Measurements from ENCODE around the gene ATP6V1A. TPM values are rescaled to one million over a fixed set of nuclear protein-coding genes. Genes with fewer than 3 reads are reported as not detected.
"Not testable (repeated sequence)": the region's sequence is repeated elsewhere in the genome, so short reads cannot be mapped to it uniquely, and the experiment has no call there.

Gene ATP6V1A
- total RNA-seq, 1 donor from 2014 or later = 63.1 TPM

DNA sequence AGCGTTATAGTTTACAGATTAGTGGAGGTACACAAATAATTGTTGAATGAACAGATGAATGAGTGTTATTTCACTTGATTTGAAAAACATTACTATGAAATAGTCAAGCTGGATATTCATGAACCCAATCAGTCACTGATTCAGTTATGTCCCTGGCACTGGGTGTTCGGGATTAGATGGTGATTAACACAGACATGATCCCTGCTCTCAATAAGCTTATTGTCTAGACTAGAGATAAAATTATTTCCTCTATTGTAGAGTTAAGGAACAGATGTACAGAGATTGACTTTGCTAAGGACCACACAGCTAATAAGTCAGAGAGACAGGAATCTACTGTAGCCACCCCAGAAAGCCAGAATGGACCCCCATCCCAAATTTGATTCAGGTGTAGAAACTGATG lies 92.7 kb downstream of the ATP6V1A start:
- Mint-ChIP-seq H3K27me3 (ENCODE audit: low read depth) (no peaks in the 10 kb centered on the region), H3K9me3 (ENCODE audit: low read depth) (no peaks in the 10 kb centered on the region)
- TF ChIP-seq, protein P1, sequence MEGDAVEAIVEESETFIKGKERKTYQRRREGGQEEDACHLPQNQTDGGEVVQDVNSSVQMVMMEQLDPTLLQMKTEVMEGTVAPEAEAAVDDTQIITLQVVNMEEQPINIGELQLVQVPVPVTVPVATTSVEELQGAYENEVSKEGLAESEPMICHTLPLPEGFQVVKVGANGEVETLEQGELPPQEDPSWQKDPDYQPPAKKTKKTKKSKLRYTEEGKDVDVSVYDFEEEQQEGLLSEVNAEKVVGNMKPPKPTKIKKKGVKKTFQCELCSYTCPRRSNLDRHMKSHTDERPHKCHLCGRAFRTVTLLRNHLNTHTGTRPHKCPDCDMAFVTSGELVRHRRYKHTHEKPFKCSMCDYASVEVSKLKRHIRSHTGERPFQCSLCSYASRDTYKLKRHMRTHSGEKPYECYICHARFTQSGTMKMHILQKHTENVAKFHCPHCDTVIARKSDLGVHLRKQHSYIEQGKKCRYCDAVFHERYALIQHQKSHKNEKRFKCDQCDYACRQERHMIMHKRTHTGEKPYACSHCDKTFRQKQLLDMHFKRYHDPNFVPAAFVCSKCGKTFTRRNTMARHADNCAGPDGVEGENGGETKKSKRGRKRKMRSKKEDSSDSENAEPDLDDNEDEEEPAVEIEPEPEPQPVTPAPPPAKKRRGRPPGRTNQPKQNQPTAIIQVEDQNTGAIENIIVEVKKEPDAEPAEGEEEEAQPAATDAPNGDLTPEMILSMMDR (IDR thresholded peaks at IDR 0.05) = no peak

DNA sequence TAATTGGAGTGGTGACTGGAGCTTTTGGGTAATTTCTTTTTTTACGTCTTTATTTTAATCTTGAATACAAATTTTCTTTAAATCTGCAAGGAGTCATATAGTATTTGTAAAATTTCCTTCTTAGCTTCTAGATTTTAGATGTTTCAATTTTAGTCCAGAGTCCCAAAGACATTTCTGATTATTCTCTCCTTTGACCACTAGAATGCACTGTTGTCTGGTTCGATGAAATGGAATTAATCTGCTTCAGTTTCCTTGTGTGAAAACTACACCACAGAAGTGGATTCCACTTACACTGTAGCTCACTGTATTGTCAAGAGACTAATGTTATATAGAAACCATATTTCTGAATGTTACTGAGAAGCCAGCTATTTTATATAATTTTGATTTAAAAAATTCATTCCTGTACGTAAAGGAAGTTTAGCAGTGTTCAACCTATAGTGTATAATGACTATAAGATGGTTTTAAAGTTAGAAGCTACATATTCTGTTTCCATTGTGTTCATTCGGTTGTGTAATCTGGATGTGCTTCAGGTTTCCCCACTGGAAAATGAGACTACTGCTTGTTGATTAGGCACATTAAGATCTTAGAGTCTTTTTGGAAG lies 97.9 kb downstream of the ATP6V1A start:
- no peak overlapping the region for H3K27ac Mint-ChIP-seq (ENCODE audit: unreplicated experiment)
- no peaks in the 10 kb centered on the region for H3K9me3 Mint-ChIP-seq (ENCODE audit: low read depth)
- no peak overlapping the region for H3K4me3 Mint-ChIP-seq (ENCODE audit: unreplicated experiment)
- no peaks in the 10 kb centered on the region for H3K27me3 Mint-ChIP-seq (ENCODE audit: low read depth)
- H3K4me1 Mint-ChIP-seq (ENCODE audit: low read depth) = peaks cover 4% of the 10 kb centered on the region
- DNase-seq (ENCODE audit: low spot score) = no peak
- TF ChIP-seq, protein P1 (IDR thresholded peaks at IDR 0.05) = peak; percentile 87
- H3K36me3 Mint-ChIP-seq (ENCODE audit: low read depth) = no peaks in the 10 kb centered on the region

More for the DNA sequence above, 92.7 kb downstream of the ATP6V1A start:
- Mint-ChIP-seq H3K36me3 (ENCODE audit: low read depth) (no peaks in the 10 kb centered on the region), H3K4me1 (ENCODE audit: low read depth) (peaks cover 9% of the 10 kb centered on the region), H3K27ac (ENCODE audit: unreplicated experiment) (no peak overlapping the region), H3K4me3 (ENCODE audit: unreplicated experiment) (peak overlapping the region; percentile 80)
- no peak for DNase-seq (ENCODE audit: low spot score)

DNA sequence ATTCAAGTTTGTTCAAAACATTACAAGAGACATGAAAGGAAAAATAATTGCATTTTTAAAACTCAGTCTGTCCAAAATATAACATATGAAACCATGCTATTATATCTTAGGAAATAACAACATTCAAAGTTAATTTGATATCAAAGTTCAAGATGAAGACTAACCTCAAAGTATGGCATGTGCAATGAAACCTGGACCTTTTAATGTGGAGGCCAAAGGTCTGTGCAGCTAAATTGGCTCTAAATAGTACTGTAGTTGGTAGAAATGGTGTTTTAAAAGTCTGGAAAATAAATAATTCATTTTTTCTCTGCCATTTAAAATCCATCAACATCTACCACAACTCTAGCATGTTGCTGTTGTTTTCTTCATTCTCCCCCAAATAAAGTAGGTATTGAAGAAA lies 100.4 kb downstream of the ATP6V1A start:
- H3K27me3 Mint-ChIP-seq (ENCODE audit: low read depth) = no peaks in the 10 kb centered on the region
- peaks cover 4% of the 10 kb centered on the region for H3K4me1 Mint-ChIP-seq (ENCODE audit: low read depth)
- no peaks in the 10 kb centered on the region for H3K36me3 Mint-ChIP-seq (ENCODE audit: low read depth)
- no peak overlapping the region for H3K27ac Mint-ChIP-seq (ENCODE audit: unreplicated experiment)
- DNase-seq (ENCODE audit: low spot score) = no peak
- TF ChIP-seq, protein P1 (IDR thresholded peaks at IDR 0.05) = no peak
- H3K4me3 Mint-ChIP-seq (ENCODE audit: unreplicated experiment) = no peak overlapping the region
- H3K9me3 Mint-ChIP-seq (ENCODE audit: low read depth) = no peaks in the 10 kb centered on the region

DNA sequence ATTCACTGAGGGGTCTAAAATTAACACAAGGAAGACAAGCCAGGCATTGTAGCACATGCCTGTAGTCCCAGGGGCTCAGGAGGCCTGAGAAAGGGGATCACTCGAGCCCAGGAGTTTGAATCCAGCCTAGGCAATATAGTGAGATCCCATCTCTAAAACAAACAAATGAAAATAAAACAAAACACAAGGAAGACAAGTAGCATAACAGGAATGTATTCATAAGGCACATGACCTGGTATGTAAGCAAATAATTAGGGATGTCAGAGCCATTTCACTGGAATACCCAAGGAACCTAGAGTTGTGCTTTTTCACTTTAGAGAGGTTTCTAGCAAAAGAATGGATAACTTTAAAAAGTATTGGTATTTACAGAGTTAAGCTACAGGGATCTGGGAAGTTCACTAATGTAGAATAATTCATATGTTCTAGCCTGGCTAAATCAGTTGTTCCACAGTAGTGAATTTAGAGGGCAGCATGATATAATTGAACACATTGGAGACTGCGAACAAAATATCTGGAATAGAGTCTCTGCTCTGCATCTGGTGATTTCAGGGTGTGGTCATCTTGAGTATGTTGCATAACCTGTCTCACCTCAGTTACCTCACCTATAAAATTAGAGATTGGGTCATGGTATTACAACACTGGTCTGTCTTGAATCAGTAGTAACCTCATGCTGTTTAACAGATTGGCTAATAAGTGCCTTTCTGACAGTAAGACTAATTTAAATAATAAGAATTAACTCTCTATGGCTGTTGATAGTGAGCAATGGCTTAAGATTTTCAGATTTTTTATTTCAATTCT lies 101.0 kb downstream of the ATP6V1A start:
- peaks cover 4% of the 10 kb centered on the region for H3K4me1 Mint-ChIP-seq (ENCODE audit: low read depth)
- no peaks in the 10 kb centered on the region for H3K9me3 Mint-ChIP-seq (ENCODE audit: low read depth)
- no peaks in the 10 kb centered on the region for H3K36me3 Mint-ChIP-seq (ENCODE audit: low read depth)
- no peaks in the 10 kb centered on the region for H3K27me3 Mint-ChIP-seq (ENCODE audit: low read depth)
- no peak overlapping the region for H3K27ac Mint-ChIP-seq (ENCODE audit: unreplicated experiment)
- no peak for DNase-seq (ENCODE audit: low spot score)
- TF ChIP-seq, protein P1 (IDR thresholded peaks at IDR 0.05) = no peak
- no peak overlapping the region for H3K4me3 Mint-ChIP-seq (ENCODE audit: unreplicated experiment)

DNA sequence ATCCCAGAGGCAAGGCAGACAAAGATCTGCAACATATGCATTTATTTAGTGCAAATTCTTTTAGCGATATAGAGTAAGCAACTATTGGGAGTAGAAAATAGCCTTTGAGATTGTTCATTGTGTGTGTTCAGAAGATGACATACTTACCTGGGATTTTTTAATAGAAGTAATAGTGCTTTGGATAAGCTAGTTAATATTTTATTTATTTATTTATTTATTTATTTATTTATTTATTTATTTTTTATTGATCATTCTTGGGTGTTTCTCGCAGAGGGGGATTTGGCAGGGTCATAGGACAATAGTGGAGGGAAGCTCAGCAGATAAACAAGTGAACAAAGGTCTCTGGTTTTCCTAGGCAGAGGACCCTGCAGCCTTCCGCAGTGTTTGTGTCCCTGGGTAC lies 102.2 kb downstream of the ATP6V1A start:
- H3K4me1 Mint-ChIP-seq (ENCODE audit: low read depth); H3K27me3 Mint-ChIP-seq (ENCODE audit: low read depth); H3K36me3 Mint-ChIP-seq (ENCODE audit: low read depth); DNase-seq (ENCODE audit: low spot score); H3K27ac Mint-ChIP-seq (ENCODE audit: unreplicated experiment); H3K4me3 Mint-ChIP-seq (ENCODE audit: unreplicated experiment); H3K9me3 Mint-ChIP-seq (ENCODE audit: low read depth): not testable (repeated sequence)

DNA sequence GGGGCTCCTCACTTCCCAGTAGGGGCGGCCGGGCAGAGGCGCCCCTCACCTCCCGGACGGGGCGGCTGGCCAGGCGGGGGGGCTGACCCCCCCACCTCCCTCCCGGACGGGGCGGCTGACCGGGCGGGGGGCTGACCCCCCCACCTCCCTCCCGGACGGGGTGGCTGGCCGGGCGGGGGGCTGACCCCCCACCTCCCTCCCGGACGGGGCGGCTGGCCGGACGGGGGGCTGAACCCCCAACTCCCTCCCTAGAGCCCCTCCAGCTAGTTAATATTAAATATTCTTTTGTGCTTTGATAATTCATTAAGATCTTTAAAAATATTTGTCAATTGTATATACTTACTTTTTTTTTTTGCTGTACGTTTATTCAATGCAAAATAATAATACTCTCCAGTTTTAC lies 103.0 kb downstream of the ATP6V1A start:
- not testable (repeated sequence) for DNase-seq (ENCODE audit: low spot score); H3K4me1 Mint-ChIP-seq (ENCODE audit: low read depth); H3K27ac Mint-ChIP-seq (ENCODE audit: unreplicated experiment); H3K27me3 Mint-ChIP-seq (ENCODE audit: low read depth); H3K36me3 Mint-ChIP-seq (ENCODE audit: low read depth); H3K9me3 Mint-ChIP-seq (ENCODE audit: low read depth); H3K4me3 Mint-ChIP-seq (ENCODE audit: unreplicated experiment)

DNA sequence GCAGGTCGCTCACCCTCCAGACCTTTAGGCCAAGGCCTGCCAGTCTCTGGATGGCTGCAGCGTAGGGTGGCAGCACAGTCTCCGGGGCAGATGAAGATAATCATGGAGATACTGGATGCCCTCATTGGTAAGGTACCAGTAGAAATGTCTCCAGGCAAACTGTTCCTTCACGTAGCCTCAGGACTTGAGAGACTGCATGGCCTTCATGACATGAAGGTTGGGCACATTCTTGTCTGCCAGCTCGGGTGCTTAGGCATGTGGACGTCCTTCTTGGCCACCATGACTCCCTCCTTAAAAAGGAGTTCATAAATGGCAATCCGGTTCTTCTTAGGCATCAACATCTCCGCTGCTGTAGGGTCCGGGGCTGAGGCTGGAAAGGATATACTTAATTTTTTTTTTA lies 103.6 kb downstream of the ATP6V1A start:
- H3K4me3 Mint-ChIP-seq (ENCODE audit: unreplicated experiment); H3K27ac Mint-ChIP-seq (ENCODE audit: unreplicated experiment); H3K4me1 Mint-ChIP-seq (ENCODE audit: low read depth); H3K9me3 Mint-ChIP-seq (ENCODE audit: low read depth); H3K27me3 Mint-ChIP-seq (ENCODE audit: low read depth); DNase-seq (ENCODE audit: low spot score); H3K36me3 Mint-ChIP-seq (ENCODE audit: low read depth): not testable (repeated sequence)

All from chondrocyte (in vitro differentiated cells).